Activated B cell treated with CpG ODN at 0.5 μM for 24 hours (primary cell): ENCODE results near the gene PTPRC. TPM values are rescaled to one million over a fixed set of nuclear protein-coding genes. Genes with fewer than 3 reads are reported as not detected.
A peak's percentile ranks its signal among the peaks of the same experiment; 100 is the strongest.

ENCODE experiments used
- ATAC-seq: fragments of 200-7000 bp; cut with Tn5 transposase; one replicate; pipeline ENCODE4 v1.10.0; 2021; ENCODE audit warnings: low read depth, mild to moderate bottlenecking, moderate library complexity
- CTCF ChIA-PET: fragments of 350-600 bp; sonication (Branson Sonifier 250); formaldehyde crosslinking; loops from one replicate; lab custom pipeline; 2021; ENCODE audit warnings: antibody characterized with exemption; lab: Charles Lee
- POLR2A ChIA-PET: fragments of 350-600 bp; sonication (Branson Sonifier 250); formaldehyde crosslinking; loops from one replicate; lab custom pipeline; 2021; ENCODE audit warnings: antibody characterized with exemption; lab: Charles Lee
- DNase-seq: peaks from one replicate; pipeline ENCODE4 v3.0.0; 2022
- H3K27ac Mint-ChIP-seq: one replicate; pipeline ENCODE4 v1.8.0; 2020; ENCODE audit warnings: mixed read lengths
- H3K27me3 Mint-ChIP-seq: one replicate; pipeline ENCODE4 v1.8.0; 2021; ENCODE audit warnings: mixed read lengths
- H3K36me3 Mint-ChIP-seq: one replicate; pipeline ENCODE4 v1.8.0; 2021; ENCODE audit warnings: low read depth, mixed read lengths
- H3K4me1 Mint-ChIP-seq: one replicate; pipeline ENCODE4 v1.8.0; 2021; ENCODE audit warnings: mixed read lengths
- H3K4me3 Mint-ChIP-seq: one replicate; pipeline ENCODE4 v1.8.0; 2020; ENCODE audit warnings: mild to moderate bottlenecking, mixed read lengths
- H3K9me3 Mint-ChIP-seq: one replicate; pipeline ENCODE4 v1.8.0; 2020; ENCODE audit warnings: mixed read lengths
- intact Hi-C: fragments of 100-400 bp; cut with micrococcal nuclease; formaldehyde crosslinking; loops from one replicate; pipeline ENCODE4 v1.15.1; 2024
- total RNA-seq: library from RNA; stranded (reverse); gene quantifications from 2 replicates; pipeline ENCODE4 v1.2.3, GENCODE V29; 2022
- TF ChIP-seq, protein P1 (sequence below): fragments of 200-600 bp; IDR thresholded peaks from one replicate; pipeline ENCODE4 v1.8.0; 2022; ENCODE audit warnings: antibody characterized with exemption, mild to moderate bottlenecking

PTPRC gene
- total RNA-seq, 1 donor from 2014 or later = 506 TPM

DNA sequence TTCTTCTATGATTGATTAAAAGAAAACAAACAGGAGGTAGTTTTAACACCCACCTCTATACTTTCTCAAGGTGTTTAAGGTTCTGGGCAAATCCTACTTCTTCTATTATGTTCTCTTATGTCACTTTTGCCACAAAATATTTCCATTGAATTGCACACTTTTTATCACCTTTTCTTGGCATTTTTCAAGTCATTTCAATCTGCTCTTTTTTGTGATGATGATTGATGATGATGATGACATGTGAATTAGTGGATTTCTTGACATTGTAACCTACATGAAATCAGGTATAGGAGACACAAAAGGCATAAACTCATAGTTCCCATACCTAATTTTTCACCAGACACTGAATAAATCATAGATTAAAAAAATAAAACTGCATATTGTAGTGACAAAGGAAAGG is 4.1 kb downstream of the PTPRC start:
- peaks cover 55% of the 10 kb centered on the region for H3K36me3 Mint-ChIP-seq
- H3K27me3 Mint-ChIP-seq = no peaks in the 10 kb centered on the region
- ChIA-PET POLR2A (interaction anchor here (0.6 to 1.7 kb wide), 5 partner anchors 21 to 44 kb away, joined by 3 to 6 read pairs (median 6); no protein-coding TSS in a partner anchor), CTCF (interaction anchor here (0.9 kb wide), 1 partner anchor 22 kb away, joined by 3 read pairs; no protein-coding TSS in a partner anchor)
- TF ChIP-seq, protein P1, sequence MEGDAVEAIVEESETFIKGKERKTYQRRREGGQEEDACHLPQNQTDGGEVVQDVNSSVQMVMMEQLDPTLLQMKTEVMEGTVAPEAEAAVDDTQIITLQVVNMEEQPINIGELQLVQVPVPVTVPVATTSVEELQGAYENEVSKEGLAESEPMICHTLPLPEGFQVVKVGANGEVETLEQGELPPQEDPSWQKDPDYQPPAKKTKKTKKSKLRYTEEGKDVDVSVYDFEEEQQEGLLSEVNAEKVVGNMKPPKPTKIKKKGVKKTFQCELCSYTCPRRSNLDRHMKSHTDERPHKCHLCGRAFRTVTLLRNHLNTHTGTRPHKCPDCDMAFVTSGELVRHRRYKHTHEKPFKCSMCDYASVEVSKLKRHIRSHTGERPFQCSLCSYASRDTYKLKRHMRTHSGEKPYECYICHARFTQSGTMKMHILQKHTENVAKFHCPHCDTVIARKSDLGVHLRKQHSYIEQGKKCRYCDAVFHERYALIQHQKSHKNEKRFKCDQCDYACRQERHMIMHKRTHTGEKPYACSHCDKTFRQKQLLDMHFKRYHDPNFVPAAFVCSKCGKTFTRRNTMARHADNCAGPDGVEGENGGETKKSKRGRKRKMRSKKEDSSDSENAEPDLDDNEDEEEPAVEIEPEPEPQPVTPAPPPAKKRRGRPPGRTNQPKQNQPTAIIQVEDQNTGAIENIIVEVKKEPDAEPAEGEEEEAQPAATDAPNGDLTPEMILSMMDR = no peak
- H3K4me1 Mint-ChIP-seq = peaks cover 66% of the 10 kb centered on the region
- peak overlapping the region; percentile 82 for H3K27ac Mint-ChIP-seq
- no peaks in the 10 kb centered on the region for H3K9me3 Mint-ChIP-seq
- peak overlapping the region; percentile 81 for H3K4me3 Mint-ChIP-seq
- intact Hi-C loops = no loop called here
- ATAC-seq (no peak), DNase-seq (no peak)

DNA sequence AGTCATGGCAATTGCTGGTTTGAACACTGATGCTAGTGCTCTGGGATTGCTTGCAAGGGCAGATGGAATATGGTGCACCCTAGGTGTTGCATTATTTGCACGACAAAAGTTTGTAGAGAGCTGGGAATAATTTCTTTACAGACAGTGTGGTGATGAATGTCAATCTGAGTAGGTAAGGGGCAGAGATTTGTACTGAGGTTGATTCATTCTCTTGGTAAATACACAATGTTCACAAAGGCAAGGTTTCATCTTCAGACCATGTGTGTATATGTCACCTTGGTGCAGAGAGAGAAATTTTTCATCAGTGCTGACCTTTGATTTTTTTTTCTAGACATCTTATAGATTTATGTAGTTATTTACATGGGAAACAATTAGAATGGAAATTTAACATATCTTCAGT is 5.0 kb downstream of the PTPRC start:
- H3K36me3 Mint-ChIP-seq = peaks cover 64% of the 10 kb centered on the region
- ChIA-PET CTCF (interaction anchor here (1.5 kb wide), 1 partner anchor 23 kb away, joined by 4 read pairs; no protein-coding TSS in a partner anchor), POLR2A (interaction anchor here (1.7 to 4.0 kb wide), 2 partner anchors 22 to 68 kb away, joined by 4 to 28 read pairs; no protein-coding TSS in a partner anchor)
- DNase-seq = no peak
- no peaks in the 10 kb centered on the region for H3K27me3 Mint-ChIP-seq
- peak overlapping the region; percentile 82 for H3K27ac Mint-ChIP-seq
- H3K9me3 Mint-ChIP-seq = no peaks in the 10 kb centered on the region
- ATAC-seq = no peak
- H3K4me1 Mint-ChIP-seq = peaks cover 66% of the 10 kb centered on the region
- TF ChIP-seq, protein P1 = no peak
- peak overlapping the region; percentile 81 for H3K4me3 Mint-ChIP-seq
- intact Hi-C loops = no loop called here

DNA sequence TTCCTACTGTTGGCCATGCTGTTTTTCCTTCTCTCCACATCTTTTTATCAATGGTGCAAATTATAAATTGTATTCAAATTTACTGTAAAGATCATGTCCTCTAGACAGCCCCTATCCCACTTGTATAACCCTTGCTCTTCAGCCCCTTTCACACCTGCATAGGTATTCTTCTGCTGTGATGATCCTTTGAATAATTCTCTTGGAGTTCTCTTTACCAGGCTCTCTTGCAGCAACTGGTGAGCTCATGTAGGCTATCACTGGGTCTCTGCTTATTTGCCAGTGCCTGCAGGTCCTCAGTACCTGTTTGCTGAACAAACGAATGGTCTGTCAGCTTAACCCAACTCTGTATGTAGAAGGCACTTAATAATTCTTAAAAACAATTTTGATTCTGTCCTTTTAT is 8.2 kb downstream of the PTPRC start:
- ATAC-seq = no peak
- Mint-ChIP-seq H3K27ac (peak overlapping the region; percentile 30), H3K27me3 (no peaks in the 10 kb centered on the region), H3K36me3 (peaks cover 73% of the 10 kb centered on the region), H3K9me3 (peaks cover 7% of the 10 kb centered on the region), H3K4me3 (peak overlapping the region; percentile 47), H3K4me1 (peaks cover 90% of the 10 kb centered on the region)
- intact Hi-C loops = no loop called here
- CTCF ChIA-PET = interaction anchor here (1.5 kb wide), 1 partner anchor 26 kb away, joined by 3 read pairs; no protein-coding TSS in a partner anchor
- TF ChIP-seq, protein P1 = no peak
- POLR2A ChIA-PET = interaction anchor here (1.3 to 4.0 kb wide), 2 partner anchors 25 to 32 kb away, joined by 7 to 28 read pairs; no protein-coding TSS in a partner anchor
- no peak for DNase-seq

DNA sequence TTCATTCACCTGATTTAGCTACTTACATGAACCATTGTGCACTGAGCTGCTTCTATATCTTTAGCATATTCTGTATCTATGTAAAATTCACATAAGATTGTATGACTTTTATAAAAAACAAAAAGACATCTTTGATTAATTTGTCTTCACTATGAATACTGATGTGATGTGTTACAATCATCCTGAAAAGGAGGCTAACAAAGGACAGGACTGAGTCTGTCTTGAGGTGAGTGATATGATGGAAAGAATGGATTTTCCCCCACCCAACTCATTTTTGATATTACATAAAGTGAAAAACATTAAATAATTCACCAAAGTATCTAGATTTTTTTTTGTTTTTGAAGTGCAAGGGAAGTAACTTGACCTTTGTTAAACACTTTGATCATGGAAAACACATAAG is 9.8 kb downstream of the PTPRC start:
- intact Hi-C loops = no loop called here
- peaks cover 64% of the 10 kb centered on the region for H3K36me3 Mint-ChIP-seq
- no peaks in the 10 kb centered on the region for H3K27me3 Mint-ChIP-seq
- ChIA-PET POLR2A (interaction anchor here (0.5 to 4.1 kb wide), 4 partner anchors 8 to 28 kb away, joined by 3 to 36 read pairs (median 12); partner anchors contain the start of gene PTPRC), CTCF (no interaction called here)
- peak overlapping the region; percentile 77 for H3K27ac Mint-ChIP-seq
- H3K4me1 Mint-ChIP-seq = peaks cover 85% of the 10 kb centered on the region
- ATAC-seq = no peak
- H3K4me3 Mint-ChIP-seq = peak overlapping the region; percentile 42
- TF ChIP-seq, protein P1 = no peak
- H3K9me3 Mint-ChIP-seq = peaks cover 7% of the 10 kb centered on the region
- DNase-seq = no peak

DNA sequence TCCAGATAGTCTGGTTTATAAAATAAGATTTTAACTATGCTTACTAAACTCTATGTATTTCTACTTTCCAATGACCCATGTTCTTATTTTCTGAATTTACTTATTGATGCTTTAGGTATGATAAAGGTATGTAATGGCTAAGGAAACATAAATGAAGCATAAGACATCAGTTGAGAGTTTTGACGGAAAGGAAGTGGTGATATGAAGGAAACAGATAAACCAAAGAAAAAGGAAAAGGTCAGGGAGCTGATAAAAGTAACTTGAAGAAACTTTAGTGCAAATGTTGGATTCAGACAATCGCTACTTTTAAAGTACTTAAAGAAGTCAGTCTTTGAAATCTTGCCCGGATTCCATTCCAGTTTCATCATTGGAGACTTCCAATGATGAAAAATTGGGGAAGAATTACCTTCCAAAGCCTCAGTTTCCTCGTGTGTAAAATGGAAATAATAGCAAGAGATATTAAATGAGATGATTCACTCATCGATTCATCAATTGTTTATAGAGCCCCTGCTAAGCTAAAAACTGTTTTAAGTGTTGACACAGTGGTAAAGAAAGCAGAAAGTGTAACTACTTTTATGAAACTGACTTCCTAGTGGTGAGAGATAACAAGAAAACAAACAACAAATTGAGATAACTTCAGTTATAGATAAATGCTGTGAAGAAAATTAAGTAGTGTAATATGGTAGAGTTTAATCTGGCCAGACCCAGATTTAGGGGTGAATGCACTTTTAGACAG is 10.6 kb downstream of the PTPRC start:
- TF ChIP-seq, protein P1 = no peak
- intact Hi-C loops = no loop called here
- CTCF ChIA-PET = interaction anchor here (0.9 to 1.4 kb wide), 3 partner anchors 29 to 561 kb away, joined by 3 to 4 read pairs (median 3); no protein-coding TSS in a partner anchor
- H3K36me3 Mint-ChIP-seq = peaks cover 57% of the 10 kb centered on the region
- peaks cover 83% of the 10 kb centered on the region for H3K4me1 Mint-ChIP-seq
- peak overlapping the region; percentile 77 for H3K27ac Mint-ChIP-seq
- no peaks in the 10 kb centered on the region for H3K27me3 Mint-ChIP-seq
- DNase-seq (no peak), ATAC-seq (no peak)
- POLR2A ChIA-PET = interaction anchor here (0.9 to 4.1 kb wide), 7 partner anchors 10 to 93 kb away, joined by 3 to 36 read pairs (median 20); partner anchors contain the start of gene PTPRC
- H3K9me3 Mint-ChIP-seq = peaks cover 7% of the 10 kb centered on the region
- H3K4me3 Mint-ChIP-seq = peak overlapping the region; percentile 63
